Stimulated activated CD4-positive, alpha-beta T cell treated with anti-CD3 and anti-CD28 coated beads, Interleukin-12 subunit alpha, Interleukin-12 subunit beta, amount 100 ng/mL, for 48 hours (primary cell): Measurements from ENCODE around the gene MCTP1.
"Not testable (repeated sequence)": the region's sequence is repeated elsewhere in the genome, so short reads cannot be mapped to it uniquely, and the experiment has no call there.

ENCODE experiments used
- DNase-seq, 3 donors: peaks; one replicate each; pipeline ENCODE4 v3.0.0-alpha.2; 2020; ENCODE audit warnings: low read depth in 2 of 3, low spot score in 1 of 3

Gene MCTP1

DNA sequence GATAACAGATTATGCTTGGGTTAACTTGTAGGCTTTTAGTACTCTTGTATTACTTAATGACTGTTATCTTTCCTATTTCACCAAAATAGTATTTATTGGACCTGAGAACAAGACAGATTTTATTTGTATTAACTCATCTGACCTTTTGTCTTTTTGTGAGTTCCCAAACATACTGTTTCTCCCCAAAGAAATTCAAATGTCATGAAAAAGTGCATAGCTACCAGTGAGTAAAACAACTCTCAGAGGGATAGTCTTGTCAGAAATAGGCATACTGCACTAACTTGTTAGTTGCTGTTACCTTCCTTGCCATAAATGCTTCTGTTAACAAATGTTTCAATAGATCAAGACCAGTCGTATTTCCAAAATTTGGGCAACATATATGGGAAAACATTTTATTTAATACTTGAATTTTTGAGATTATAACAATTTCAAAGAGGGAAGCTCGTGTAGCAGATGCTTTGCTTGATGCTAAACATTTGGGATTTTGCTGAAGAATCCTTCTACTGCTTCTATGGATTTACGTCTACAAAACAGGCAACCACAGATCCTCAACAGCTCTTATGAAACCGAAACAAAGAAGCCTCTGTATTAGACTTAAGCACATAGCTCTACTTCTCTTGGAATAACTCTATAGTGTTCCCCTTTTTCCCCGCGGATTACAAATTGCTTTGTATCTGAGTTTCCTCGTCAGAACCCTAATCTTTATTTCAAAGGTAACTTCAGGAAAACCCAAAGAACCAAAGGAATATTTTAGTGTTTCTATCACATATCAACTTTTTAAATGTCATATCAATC lies 248.8 kb downstream of the MCTP1 start:
- DNase-seq, result no peak

DNA sequence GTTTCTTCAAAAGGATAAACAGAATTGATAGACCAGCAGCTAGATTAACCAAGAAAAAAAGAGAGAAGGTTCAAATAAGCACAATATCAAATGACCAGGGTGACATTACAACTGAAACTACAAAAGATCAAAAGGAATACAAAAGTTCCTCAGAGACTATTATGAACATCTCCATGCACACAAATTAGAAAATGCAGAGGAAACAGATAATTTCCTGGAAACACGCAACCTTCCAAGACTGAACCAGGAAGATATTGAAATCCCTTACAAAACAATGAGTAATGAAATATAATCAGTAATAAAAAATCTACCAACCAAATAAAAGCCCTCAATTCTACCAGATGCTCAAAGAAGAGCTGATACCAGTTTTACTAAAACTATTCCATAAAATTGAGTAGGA lies 252.1 kb downstream of the MCTP1 start:
- DNase-seq, result no peak

DNA sequence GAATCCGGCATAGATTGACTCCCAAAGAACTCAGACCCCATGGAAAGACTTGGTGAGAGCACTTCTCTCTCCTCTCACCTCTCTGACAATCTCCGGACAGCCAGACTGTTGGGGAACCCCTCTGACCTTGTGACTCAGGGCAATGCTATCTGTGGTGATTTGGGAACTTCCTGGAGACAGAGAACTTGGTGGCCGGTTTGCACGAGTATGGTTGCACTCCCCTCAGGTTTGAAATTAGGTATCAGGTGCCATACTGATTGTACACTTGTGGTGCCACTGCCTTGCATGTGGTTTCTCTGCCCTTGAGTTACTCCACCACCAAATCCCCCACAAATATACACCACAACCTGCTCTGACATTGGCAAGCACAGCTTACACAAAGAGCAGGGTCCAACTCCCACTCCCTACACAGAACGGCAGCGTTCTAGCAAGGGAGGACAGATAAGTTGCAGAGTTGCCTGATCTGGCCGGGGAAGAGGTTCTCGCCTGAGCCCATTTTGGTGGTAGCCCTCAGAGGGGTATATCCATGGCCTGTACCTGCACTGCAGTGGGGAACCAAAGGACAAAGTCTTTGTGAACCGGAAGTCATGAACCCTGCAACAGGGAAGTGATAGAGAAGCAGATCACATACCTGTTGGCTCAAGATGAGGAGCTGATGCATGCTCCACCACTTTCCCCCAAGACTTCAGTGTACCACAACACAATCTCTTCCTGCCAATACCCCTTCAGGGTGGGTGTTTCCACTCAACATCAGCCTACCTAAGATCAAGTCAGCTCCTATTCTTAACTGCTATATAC lies 255.1 kb downstream of the MCTP1 start:
- DNase-seq, result no peak

DNA sequence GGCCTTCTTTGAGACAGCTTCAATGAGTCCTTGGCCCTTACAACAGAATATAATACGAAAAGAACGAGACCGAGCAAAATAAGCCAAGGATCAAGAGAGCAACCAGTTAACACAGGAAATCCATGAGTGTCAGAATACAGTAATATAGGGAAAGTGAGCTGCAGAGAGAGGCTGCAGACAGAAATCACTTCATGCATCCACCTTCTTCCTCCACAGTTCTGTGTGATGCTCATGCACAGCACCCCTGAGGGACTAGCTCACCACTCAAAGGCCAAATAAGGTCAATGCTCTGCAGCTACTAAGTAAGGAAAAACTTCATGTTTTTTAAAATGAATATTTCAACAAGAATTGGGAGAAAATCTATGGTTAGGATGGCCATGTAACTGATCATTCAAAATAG lies 257.1 kb downstream of the MCTP1 start:
- no peak for DNase-seq

DNA sequence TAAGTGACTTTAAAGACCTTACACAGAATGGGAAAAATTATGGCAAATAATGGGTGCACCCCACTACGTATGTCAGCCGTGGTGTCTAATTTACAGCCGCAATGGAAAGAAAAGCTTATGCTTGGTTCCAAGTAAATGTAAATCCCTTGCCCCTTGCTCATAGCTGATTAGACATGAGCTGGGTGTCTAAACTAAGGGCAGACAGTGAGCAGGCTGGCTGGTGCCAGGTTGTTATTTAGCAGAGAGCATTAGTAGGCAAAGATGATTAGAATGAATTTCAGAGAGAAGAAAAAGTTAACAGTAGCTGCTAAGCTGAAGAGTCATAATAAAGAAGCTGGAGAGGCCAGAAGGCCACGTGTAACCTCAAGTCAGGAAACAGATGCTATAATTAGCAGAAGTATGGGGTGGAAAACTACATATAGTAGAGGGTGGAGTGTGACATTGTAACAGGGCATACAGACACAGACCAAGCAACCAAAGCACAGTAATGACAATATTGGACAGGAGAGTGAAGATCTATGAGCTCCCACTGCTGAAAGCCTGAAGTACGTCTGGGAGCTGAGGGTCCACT lies 257.7 kb downstream of the MCTP1 start:
- DNase-seq, result no peak

DNA sequence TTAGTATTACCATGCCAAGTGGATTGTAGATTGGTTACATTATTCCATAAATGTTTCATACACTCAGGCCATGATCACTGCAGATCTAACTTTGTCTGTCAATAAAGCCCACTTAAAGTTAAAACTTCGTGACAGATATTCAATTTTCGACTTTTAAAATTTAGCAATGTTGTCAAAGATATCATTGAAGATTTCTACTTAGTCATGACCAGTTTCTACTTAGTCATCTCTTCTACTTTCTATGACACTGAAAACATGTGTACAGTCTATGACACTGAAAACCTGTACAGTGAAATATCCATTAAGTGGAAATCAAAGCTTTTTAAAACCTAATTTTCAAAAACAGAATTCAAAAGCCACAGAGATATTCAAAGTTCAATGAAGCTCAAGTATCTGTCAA lies 258.2 kb downstream of the MCTP1 start:
- no peak for DNase-seq

DNA sequence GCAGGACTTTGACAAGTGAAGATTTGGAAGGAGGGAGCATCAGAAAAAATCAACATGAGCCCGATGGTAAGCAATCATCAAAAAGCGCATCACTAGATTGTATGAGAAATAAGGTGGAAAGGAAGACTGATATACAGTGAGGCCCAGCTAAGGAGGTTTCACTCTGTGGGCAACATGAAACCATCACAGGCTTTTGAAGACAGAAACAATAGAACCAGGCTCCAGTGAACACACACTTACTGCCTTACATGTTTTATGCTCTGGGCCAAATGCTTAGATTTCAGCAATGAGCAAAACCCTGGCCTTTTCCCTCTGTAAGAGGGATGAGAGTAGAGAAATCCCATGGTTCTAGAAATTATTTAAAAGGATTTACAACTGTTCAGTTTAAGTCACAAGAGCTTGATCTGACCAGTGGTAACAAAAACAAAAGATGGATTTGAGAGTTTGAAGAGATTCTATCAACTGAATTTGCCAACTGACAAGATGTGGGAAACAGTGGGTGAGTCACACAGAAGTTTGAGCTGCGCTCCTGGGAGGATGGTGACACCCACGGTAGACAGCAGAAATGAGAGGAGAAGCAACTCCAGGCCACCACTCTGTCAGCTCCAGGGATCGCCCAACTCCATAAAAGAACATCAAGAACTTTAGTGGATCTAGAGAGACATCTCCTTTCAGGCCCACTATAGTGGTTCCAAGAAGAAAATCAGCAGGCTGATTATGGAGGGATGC lies 261.8 kb downstream of the MCTP1 start:
- no peak for DNase-seq

DNA sequence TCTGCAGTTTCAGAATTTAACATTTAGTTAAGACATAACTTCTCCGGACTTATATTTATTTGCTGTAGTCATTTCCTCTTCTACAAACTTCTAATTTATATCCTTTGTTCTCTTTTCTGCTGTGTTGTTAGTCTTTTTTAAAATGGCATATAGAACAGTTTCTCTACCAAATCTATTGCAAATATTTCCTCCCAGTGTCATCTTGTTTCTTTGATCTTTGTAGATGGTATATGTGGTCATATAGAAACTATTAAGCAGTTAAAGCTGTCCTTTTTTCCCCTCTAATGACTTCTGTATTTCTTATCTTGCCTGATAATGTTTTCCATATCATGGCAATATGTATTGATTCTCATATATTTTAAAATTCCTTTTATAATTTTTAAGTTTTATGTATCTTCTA lies 264.5 kb downstream of the MCTP1 start:
- no peak for DNase-seq

DNA sequence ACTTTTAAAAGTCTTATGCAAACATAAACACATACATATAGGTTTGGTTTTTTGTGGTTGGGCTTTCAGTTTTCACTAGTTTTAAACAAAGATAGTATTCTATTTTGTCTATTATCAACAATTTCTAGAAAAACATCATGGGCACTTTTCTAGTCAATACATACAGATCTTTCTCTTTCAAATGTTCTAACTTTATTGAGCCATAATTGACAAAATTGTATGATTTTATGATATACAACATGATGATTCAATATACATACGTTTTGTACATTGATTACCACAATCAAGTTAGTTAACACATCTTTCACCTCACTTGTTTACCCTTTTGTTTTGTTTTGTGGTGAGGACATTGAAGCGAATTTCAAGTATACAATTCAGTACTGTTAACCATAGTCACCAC lies 265.9 kb downstream of the MCTP1 start:
- DNase-seq, result no peak

DNA sequence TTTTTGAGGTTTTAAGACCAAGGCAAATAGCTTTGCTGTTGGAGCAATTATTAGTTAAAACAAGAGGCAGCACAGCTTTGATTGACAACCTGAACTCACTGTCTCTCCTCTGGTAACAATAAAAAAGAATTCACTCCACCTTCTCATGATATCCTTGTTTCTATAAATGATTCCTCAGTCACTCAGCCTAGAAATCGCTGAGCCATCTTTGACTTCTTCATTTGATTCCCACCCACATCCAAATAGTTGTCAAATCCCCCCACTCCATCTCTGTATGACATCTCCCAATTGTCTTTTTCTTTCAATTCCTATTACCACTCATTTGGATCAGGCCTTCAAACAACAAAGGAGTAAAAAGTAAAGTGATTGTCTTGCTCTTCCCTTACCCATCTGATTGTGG lies 266.4 kb downstream of the MCTP1 start:
- no peak for DNase-seq

DNA sequence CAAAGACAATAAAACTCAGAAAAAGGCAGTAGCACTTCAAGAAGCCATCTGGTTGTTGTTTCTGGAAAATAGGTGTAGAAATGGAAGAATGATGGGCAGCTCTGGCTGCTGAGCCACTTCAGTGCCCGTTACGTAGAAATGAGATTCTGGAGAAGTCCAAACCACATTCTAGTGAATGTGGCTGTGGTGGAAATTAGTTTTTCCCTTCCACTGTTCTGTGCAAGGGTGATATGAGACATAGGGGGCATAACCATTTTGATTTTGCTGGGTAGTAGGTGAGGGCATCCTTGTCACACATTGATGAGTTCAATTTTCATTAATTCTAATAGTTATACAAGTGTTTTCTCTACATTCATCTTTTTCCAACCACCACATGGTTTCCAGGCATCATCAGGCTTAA lies 275.1 kb downstream of the MCTP1 start:
- no peak for DNase-seq

DNA sequence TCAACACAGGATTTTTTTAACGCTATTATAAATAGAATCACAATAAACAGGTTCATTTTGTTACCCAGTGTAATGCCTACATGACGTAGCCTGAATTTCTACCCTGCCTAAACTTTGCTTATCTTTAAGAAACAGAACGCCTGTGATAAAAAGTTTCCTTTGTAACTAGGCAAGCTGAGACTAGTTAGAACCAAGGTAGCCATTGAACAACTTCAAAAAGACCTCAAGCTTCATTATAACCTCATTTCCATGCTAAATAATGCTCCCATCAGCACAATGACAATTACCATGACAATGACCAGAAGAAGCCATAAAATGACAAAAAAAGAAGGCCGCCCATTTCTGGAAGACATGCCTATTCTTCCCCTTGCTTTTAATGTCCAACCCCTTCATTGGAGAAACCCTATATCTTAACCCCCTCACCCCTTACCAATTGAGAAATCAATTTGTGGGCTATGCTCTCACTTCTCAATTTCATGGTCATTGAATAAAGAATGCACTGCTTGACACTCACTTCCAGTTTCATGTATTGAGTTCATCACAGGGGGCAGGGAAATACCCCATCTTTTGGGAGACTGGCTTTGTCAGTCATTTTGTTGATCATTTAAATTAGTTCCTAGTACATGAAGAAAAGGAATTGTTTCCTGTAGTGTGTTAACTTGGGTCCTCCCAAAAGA lies 276.8 kb downstream of the MCTP1 start:
- DNase-seq, result no peak

DNA sequence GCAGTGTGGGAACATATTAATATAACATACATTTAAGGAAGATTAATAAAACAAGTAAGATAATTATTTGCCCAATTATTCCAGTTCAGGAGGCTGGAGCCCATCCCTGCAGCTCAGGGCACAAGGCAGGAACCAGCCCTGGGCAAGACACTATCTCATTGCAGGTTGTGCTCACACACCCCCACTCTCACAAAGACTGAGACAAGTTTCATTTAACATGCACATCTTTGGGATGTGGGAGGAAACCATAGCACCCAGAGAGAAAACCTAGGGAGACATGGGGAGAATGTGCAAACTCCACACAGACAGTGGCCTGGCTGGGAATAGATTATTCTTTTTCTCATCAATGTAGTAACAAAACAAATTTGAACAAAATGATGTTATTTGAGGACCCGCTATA lies 279.1 kb downstream of the MCTP1 start:
- no peak for DNase-seq

DNA sequence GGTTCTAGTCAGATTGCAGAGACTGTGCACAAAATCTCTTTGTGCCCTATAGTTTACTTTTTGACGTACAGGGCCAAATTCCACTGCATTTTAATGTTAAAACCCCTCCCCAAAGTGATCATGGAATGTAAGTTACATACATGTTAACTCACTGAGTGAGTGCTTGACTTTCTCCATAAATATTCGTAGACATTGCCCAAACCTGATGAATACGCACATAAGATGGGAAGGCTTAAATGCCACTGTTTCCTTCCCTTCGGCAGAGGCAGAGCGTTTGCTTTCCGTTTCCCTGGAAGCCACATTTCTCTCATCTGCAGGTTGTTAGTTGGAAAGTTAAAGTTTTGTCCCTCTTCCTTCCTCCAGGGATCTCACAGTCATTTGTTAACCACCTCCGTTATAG lies 286.2 kb downstream of the MCTP1 start:
- no peak for DNase-seq

DNA sequence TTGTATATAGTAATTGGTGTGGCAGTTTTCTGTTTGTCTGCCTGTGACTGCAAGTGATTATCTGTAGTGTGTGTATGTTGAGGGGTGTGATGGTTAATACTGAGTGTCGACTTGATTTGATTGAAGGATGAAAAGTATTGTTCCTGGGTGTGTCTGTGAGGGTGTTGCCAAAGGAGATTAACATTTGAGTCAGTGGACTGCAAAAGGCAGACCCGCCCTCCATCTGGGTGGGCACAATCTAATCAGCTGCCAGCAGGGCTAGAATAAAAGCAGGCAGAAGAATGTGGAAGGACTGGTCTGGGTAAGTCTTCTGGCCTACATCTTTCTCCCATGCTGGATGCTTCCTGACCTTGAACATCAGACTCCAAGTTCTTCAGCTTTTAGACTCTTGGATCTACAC lies 290.4 kb downstream of the MCTP1 start:
- not testable (repeated sequence) for DNase-seq

DNA sequence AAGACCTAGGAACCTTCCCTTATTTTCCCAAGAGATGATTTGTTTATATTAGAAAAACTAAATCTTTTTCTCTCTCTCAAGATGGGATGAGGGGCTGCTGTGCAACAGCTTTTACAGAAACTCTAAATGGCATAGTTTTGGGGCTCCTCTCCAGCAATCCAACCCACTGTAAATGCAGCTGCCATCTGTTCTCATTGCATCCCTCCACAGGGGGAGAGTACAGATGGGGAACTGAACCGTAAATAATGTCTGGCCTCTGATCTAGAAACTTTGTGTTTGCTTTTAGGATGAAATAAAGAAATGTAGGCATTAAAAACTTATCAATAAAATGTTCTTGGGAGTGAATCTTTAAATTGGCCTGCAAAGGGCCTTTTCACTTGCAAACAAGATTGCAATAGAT lies 291.4 kb downstream of the MCTP1 start:
- DNase-seq, result no peak

DNA sequence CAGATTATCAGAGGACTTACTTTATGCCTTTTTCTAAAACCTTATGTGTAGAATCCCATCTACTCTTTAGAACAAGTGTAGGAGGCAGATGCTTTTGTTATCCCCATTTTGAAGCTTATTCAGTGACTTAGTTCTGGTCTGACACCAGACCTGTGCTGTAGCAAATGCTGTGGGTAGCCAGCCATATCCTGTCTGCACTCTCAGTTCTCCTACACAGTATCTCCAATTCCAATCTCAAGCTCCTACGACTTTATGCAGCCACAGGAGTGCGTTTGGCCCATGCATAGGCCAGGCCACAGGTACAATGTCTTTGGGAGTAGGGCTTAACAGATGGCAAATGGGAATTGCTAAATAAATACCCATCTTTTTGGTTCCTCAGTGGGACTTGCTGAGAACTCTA lies 292.6 kb downstream of the MCTP1 start:
- no peak for DNase-seq

DNA sequence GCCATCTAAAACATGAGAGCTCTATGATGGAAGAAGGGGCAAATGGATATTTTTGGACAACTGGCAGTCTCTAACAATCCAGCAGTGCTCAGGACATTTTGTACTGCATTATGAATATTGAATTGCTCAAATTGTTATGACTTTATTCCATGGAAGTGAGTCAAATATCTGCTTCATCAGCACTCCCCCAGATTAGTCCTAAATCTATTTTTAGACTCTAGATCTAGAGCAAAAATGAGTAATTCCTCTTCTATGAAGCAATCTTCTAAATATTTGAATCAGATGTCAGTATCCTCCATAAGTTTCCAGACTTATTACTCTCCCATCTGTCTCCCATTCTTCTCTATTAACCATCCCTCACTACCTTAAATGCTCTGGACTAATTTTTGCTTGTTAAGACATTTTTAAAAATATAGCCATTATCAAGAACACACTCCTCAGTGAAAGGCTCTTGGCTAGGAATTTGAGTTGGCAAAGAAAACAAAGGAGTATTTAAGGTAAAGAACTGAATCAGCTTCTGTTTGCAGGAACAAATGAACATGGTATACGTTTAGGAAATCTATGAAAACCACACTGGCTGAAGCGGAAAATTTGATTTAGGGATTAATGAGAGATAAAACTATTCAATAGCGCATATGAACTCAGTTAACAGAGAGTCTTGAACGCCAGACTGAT lies 300.9 kb downstream of the MCTP1 start:
- DNase-seq, result no peak

DNA sequence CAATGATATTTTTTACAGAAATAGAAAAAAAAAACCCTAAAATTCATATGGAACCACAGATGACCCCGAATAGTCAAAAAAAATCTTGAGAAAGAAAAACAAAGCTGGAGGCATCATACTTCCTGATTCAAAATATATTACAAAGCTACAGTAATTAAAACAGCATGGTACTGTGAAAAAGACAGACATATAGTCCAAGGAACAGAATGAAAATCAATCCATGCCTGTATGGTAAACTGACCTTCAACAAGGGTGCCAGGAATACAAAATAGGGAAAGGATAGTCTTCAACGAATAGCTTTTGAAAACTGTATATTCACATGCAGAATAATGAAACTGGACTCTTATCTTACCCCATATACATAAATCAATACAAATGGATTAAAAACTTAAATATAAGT lies 307.5 kb downstream of the MCTP1 start:
- no peak for DNase-seq

DNA sequence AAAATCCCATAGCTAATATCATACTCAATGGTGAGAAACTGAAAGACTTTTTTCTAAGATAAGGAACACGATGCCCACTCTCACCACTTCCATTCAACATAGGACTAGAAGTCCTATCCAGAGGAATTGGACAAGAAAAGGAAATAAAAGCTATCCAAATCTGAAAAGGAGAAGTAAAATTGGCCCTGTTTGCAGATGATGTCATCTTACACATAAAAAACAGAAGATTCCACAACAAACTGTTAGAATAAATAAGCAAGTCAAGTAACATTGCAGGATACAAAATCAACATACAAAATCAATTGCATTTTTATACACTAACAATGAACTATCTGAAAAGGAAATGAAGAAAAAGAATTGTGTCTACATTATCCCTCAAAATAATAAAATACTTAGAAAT lies 308.0 kb downstream of the MCTP1 start:
- no peak for DNase-seq

DNA sequence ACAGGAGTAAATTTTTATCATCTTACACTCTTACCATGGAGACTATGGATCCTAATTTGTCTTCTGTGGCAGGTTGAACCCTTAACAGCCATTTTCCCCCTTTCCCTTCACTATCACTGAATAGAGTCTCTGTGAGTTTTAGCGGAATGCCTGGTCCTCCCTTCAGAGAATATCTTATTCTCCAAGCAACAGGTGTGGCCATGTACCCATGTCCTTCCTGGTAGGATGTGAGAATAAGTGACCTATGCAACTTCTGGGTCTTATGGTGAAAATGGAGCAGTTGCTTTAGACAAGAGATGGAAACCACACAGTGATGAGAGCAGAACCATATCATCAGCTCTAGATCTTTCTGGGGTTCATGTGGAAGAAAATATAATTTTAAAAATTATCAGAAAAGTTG lies 312.6 kb downstream of the MCTP1 start:
- DNase-seq, result no peak
